GM21447 (cell line): ENCODE results near the gene P3R3URF.

Experiments used
- ATAC-seq: cut with Tn5 transposase; IDR thresholded peaks from one replicate; pipeline ENCODE4 v1.9.1; 2021; ENCODE audit not compliant: unreplicated experiment

The P3R3URF gene

DNA sequence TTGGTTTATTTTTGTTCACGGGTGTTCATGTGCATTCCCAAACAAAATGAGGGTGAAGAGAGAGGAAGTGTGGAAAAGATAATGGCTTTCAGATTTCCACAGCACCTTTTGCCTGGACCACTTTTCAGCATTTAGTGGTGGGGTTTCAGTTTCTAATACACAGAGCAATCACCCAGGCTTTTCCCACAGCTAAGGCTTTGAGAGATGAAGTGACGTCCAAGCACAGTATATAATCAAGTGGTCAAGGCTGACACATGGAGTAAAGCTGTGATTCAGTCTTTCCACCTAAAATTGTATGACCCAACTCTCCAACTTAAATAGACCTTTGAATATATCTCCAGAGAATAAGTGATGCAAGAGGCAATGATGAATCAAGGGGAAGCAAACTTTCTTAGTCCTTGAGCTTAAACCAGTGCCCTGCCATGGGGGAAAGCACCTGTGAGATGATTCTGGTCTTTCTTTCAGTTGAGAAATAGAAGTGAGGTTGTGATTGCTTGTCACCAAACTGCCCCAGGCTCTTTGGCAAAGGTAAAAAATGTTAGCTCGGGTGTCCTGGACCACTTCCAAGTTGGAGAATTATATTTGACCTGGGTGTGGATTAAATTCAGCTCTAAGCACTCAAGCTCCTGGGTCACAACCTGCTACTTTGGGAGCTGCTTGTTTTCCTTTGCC lies 41.5 kb downstream of the P3R3URF start:
- ATAC-seq = no peak

DNA sequence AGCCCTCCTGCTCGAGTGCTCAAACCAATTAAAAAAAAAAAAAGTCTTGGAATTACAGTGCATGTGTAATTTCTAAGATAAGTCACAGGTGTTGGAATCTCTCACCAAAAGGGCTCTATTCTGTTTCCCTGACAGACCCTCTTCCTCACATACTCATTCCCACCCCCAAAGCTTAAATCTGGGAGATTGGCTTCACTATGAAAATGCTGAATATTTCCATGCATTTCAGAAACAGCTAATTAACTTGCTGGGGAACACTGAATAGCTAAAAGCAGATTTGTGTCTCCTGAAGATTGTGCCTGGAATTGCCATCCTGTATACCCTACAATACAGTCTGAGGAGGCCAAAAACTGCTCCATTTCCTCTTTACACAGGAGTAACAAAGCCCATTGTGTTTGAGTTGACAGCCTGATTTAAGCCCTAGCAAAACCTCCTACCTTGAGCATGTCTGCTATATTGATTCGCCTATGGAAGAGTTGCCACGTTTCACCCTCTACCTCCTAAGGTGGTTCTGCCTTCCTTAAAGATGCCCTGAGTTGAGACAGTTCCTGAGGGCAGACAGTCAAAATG lies 42.4 kb downstream of the P3R3URF start:
- no peak for ATAC-seq

DNA sequence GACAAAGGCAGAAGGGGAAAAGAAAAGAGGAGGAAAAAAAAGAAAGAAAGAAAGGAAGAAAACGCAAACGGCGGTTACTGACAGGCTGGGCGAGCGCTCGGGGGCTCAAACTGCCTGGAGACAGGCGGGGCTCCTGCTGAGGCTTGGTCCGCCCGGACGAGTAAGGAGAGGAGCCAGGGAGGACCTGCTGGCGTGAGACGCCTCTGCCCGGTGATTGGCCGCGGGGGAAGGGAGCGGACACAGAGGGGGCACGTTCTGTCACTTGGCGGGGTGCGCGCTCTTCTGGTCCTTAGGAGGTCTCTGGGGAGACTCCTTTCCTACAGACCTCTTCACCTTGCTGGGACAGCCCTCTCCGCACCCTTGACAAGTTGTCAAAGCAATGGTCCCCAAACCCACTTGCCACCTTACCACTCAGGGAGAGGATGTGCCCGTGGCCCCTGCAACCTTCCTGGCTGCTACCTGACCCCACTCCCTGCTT lies 43.1 kb downstream of the P3R3URF start:
- ATAC-seq = peak; percentile 54

DNA sequence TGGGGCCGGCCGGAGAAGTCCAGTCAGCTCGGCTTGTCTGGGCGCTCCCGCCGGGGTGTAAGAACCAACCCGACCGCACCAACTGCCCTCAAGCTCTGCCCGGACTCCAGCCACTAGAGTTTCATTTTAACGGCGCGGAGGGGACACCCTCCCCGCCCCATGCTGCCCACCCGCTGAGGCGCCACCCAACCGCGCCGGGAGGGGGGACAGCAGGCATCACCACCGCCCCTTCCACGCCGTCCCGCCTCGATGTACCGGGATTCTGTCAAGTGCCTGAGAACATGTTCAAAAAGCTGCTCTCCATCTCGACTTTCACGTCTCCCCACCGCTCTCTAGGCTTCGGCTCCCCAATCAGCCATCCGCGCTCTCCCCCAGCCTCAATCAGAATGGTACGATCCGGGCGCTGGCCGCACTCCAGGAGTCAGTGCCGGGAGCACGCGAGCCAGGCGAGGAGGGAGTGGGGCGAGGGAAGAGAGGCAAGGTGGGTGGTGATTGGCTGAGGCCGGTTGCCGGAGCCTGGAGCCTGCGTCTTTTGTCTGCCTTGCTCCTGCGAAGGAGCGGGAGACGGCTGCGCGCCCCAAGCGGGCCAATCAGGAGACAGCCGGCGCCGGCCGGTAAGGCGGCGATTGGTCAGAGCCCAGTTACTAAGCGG lies 43.6 kb downstream of the P3R3URF start, which contains the start of gene PIK3R3:
Gene PIK3R3, minus strand, starts transcription at position 101 of the 652 bp plus-strand sequence. CDS start 677 bp downstream, outside the sequence.
- ATAC-seq = peak; percentile 83

GRCh38 chr1:46131712-46132528 lies 44.4 kb downstream of the P3R3URF start:
- no peak for ATAC-seq

GRCh38 chr1:46131093-46131492 lies 45.2 kb downstream of the P3R3URF start:
- no peak for ATAC-seq

DNA sequence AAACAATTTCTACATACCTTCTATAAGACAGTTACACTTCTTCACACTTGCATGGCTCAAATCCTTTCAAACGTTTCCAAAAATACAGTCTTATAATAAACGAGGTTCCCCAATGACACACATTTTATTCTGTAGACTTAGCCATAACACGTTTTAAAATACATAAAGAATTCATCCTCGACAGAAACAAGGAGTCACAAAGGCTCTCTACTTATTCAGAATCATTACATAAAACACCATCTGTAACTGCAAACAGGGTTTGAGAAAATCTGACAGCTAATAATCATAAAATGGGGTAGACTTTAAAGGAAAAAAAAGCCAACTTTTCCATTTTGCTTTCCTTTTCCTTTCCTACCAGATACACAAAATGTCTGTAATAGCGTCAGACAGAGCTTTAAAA lies 45.7 kb downstream of the P3R3URF start:
- ATAC-seq = no peak

DNA sequence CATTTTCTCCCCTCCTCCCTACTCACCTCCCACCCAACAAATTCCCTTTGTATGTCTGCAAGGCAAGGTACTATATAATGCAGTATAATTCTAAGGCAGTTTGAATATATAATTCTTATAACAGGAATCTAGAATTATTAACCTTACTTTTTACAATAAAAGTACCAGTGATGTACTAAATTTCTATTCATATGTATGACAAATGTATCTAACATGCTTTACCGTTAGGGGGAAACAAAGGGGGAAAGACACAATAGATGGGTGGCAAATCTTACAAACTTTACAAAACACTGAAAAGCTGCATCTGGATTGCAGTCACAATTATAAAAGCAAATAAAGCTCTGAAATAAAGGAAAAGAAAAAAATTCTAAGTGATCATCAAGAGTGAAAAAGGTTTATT lies 46.2 kb downstream of the P3R3URF start:
- no peak for ATAC-seq

DNA sequence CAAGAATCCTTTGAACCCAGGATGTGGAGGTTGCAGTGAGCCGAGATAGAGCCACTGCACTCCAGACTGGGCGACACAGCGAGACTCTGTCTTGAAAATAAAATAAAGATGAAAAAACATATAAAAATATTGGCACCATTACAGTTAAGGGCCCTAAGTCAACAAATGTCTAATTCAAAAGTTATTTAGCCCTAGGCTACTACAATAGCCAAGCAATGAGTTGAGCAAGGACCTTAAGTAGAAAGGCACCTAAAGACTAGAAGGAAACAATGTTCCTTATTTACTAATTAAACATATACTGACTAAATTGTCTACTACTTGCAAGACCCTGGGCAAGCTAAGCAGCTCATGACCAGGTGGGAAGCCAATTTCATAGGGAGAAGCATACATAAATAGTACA lies 47.9 kb downstream of the P3R3URF start:
- no peak for ATAC-seq
